ENCODE measurements around the gene CHMP2A.
"Not testable (repeated sequence)": the region's sequence is repeated elsewhere in the genome, so short reads cannot be mapped to it uniquely, and the experiment has no call there.

The CHMP2A gene

GRCh38 chr19:58510084-58510862 lies 44.6 kb downstream of the CHMP2A start:
- no peak for DNase-seq

- no peak for DNase-seq
Observed at GRCh38 chr19:58509731-58510083, 45.2 kb downstream of the CHMP2A start.

- DNase-seq = not testable (repeated sequence)
Observed at GRCh38 chr19:58507602-58508223, 47.2 kb downstream of the CHMP2A start.

All from activated CD4-positive, alpha-beta T cell treated with anti-CD3 and anti-CD28 coated beads for 1 hour (primary cell).